Measurements from ENCODE around the gene GADD45B. TPM values are rescaled to one million over a fixed set of nuclear protein-coding genes. Genes with fewer than 3 reads are reported as not detected.

Gene GADD45B
- polyA plus RNA-seq (ENCODE audit: insufficient read length in 4 of 4), result 100 to 1,000 TPM in 1 of 4 donors, 10 to 100 TPM in 2, 1 to 10 TPM in 1; 9.2 to 144 (median 12.3) TPM

GRCh38 chr19:2475702-2476450 is at the start of gene GADD45B:
Gene GADD45B, plus strand, starts transcription at chr19:2476127. Its CDS starts 232 bp downstream, at chr19:2476359.
- peak; percentile 93 to 97 (median 96) for DNase-seq (ENCODE audit: low read depth in 4 of 4, low spot score in 3 of 4)

- no peak for DNase-seq (ENCODE audit: low read depth in 4 of 4, low spot score in 3 of 4)
These were observed 49.1 kb upstream of the GADD45B start for GRCh38 chr19:2426611-2427428.

GRCh38 chr19:2427429-2428320 is 48.3 kb upstream of the GADD45B start, which contains the start of gene TIMM13:
Gene TIMM13, minus strand, starts transcription at chr19:2427586. Its CDS starts 53 bp downstream, at chr19:2427533.
- peak; percentile 92 to 99 (median 94) for DNase-seq (ENCODE audit: low read depth in 4 of 4, low spot score in 3 of 4)

GRCh38 chr19:2428321-2428690 is 47.6 kb upstream of the GADD45B start:
- no peak for DNase-seq (ENCODE audit: low read depth in 4 of 4, low spot score in 3 of 4)

GRCh38 chr19:2428756-2429711 is 46.9 kb upstream of the GADD45B start:
- DNase-seq (ENCODE audit: low read depth in 4 of 4, low spot score in 3 of 4), result no peak

GRCh38 chr19:2429917-2430535 is 45.9 kb upstream of the GADD45B start:
- DNase-seq (ENCODE audit: low read depth in 4 of 4, low spot score in 3 of 4), result no peak

GRCh38 chr19:2431318-2432055 is 44.4 kb upstream of the GADD45B start:
- DNase-seq (ENCODE audit: low read depth in 4 of 4, low spot score in 3 of 4), result no peak

- no peak for DNase-seq (ENCODE audit: low read depth in 4 of 4, low spot score in 3 of 4)
These were observed 43.6 kb upstream of the GADD45B start for GRCh38 chr19:2432131-2432848.

- DNase-seq (ENCODE audit: low read depth in 4 of 4, low spot score in 3 of 4), result no peak
These were observed 42.1 kb upstream of the GADD45B start for GRCh38 chr19:2433854-2434253.

- DNase-seq (ENCODE audit: low read depth in 4 of 4, low spot score in 3 of 4), result no peak
These were observed 41.7 kb upstream of the GADD45B start for GRCh38 chr19:2434267-2434666.

- no peak for DNase-seq (ENCODE audit: low read depth in 4 of 4, low spot score in 3 of 4)
These were observed 41.1 kb upstream of the GADD45B start for GRCh38 chr19:2434721-2435265.

- DNase-seq (ENCODE audit: low read depth in 4 of 4, low spot score in 3 of 4), result no peak
These were observed 39.5 kb upstream of the GADD45B start for GRCh38 chr19:2436384-2436783.

GRCh38 chr19:2436926-2437325 is 39.0 kb upstream of the GADD45B start:
- DNase-seq (ENCODE audit: low read depth in 4 of 4, low spot score in 3 of 4), result no peak

GRCh38 chr19:2438178-2438577 is 37.7 kb upstream of the GADD45B start:
- DNase-seq (ENCODE audit: low read depth in 4 of 4, low spot score in 3 of 4), result no peak

- no peak for DNase-seq (ENCODE audit: low read depth in 4 of 4, low spot score in 3 of 4)
These were observed 35.4 kb upstream of the GADD45B start for GRCh38 chr19:2440515-2440914.

GRCh38 chr19:2441096-2441752 is 34.7 kb upstream of the GADD45B start:
- DNase-seq (ENCODE audit: low read depth in 4 of 4, low spot score in 3 of 4), result no peak
